Activated CD4-positive, alpha-beta T cell treated with anti-CD3 and anti-CD28 coated beads, Interleukin-2, amount 10 ng/mL, durations not matched to agents 7 days and 5 days (primary cell): Measurements from ENCODE around the gene NRXN2. TPM values are rescaled to one million over a fixed set of nuclear protein-coding genes. Genes with fewer than 3 reads are reported as not detected.
"Not testable (repeated sequence)": the region's sequence is repeated elsewhere in the genome, so short reads cannot be mapped to it uniquely, and the experiment has no call there.

Experiments used
- CTCF ChIA-PET: fragments of 350-600 bp; sonication (Branson Sonifier 250); formaldehyde crosslinking; loops from one replicate; lab custom pipeline; 2021; ENCODE audit warnings: antibody characterized with exemption; lab: Charles Lee
- POLR2A ChIA-PET: fragments of 350-600 bp; sonication (Branson Sonifier 250); formaldehyde crosslinking; loops from one replicate; lab custom pipeline; 2021; ENCODE audit warnings: antibody characterized with exemption; lab: Charles Lee
- DNase-seq: peaks from one replicate; pipeline ENCODE4 v3.0.0-alpha.2; 2020
- H3K27ac Mint-ChIP-seq: one replicate; pipeline ENCODE4 v1.8.0; 2021; ENCODE audit warnings: mild to moderate bottlenecking, moderate library complexity, mixed read lengths
- H3K27me3 Mint-ChIP-seq: one replicate; pipeline ENCODE4 v1.8.0; 2021; ENCODE audit warnings: mixed read lengths
- H3K36me3 Mint-ChIP-seq: one replicate; pipeline ENCODE4 v1.8.0; 2021; ENCODE audit warnings: low read depth, mixed read lengths
- H3K4me1 Mint-ChIP-seq: one replicate; pipeline ENCODE4 v1.8.0; 2021; ENCODE audit warnings: mixed read lengths
- H3K4me3 Mint-ChIP-seq: one replicate; pipeline ENCODE4 v1.8.0; 2021; ENCODE audit warnings: mild to moderate bottlenecking, moderate library complexity, mixed read lengths
- H3K9me3 Mint-ChIP-seq: one replicate; pipeline ENCODE4 v1.8.0; 2021; ENCODE audit warnings: mixed read lengths
- total RNA-seq, 2 experiments: library from RNA; stranded (reverse); gene quantifications; one replicate each; pipeline ENCODE4 v1.2.3, GENCODE V29; 2021

Gene NRXN2
- total RNA-seq, 2 experiments from 2014 or later: 0.07 to 0.15 TPM

DNA sequence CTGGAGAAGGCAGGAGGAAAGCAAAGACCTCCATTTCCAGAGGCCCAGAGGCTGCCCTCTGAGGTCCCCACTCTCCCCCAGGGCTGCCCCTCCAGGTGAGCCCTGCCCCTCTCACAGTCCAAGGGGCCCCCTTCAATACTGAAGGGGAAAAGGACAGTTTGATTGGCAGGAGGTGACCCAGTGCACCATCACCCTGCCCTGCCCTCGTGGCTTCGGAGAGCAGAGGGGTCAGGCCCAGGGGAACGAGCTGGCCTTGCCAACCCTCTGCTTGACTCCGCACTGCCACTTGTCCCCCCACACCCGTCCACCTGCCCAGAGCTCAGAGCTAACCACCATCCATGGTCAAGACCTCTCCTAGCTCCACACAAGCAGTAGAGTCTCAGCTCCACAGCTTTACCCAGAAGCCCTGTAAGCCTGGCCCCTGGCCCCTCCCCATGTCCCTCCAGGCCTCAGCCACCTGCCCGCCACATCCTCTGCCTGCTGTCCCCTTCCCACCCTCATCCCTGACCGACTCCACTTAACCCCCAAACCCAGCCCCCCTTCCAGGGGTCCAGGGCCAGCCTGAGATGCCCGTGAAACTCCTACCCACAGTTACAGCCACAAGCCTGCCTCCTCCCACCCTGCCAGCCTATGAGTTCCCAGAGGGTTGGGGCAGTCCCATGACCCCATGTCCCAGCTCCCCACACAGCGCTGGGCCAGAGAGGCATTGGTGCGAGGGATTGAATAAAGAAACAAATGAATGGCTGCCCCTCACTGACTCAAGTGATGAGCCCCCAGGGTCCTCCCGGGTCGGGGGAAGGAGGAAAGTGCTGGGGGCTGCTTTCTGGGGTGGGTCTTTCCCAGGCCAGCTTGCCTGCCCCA lies 121.2 kb downstream of the NRXN2 start:
- H3K4me3 Mint-ChIP-seq: no peak overlapping the region
- no peaks in the 10 kb centered on the region for H3K9me3 Mint-ChIP-seq
- H3K27me3 Mint-ChIP-seq: no peaks in the 10 kb centered on the region
- ChIA-PET POLR2A (no interaction called here), CTCF (no interaction called here)
- no peak for DNase-seq
- no peak overlapping the region for H3K27ac Mint-ChIP-seq
- no peaks in the 10 kb centered on the region for H3K4me1 Mint-ChIP-seq
- H3K36me3 Mint-ChIP-seq: no peaks in the 10 kb centered on the region

- no peak overlapping the region for H3K4me3 Mint-ChIP-seq
- ChIA-PET POLR2A (no interaction called here), CTCF (no interaction called here)
- no peaks in the 10 kb centered on the region for H3K36me3 Mint-ChIP-seq
- no peak for DNase-seq
- H3K9me3 Mint-ChIP-seq: no peaks in the 10 kb centered on the region
- H3K27ac Mint-ChIP-seq: no peak overlapping the region
- no peaks in the 10 kb centered on the region for H3K27me3 Mint-ChIP-seq
- H3K4me1 Mint-ChIP-seq: no peaks in the 10 kb centered on the region
Measured at GRCh38 chr11:64600281-64600992, 122.6 kb downstream of the NRXN2 start.

- Mint-ChIP-seq H3K9me3 (no peaks in the 10 kb centered on the region), H3K4me3 (no peak overlapping the region), H3K36me3 (no peaks in the 10 kb centered on the region), H3K27ac (no peak overlapping the region), H3K27me3 (no peaks in the 10 kb centered on the region), H3K4me1 (no peaks in the 10 kb centered on the region)
- POLR2A ChIA-PET: no interaction called here
- DNase-seq: no peak
- CTCF ChIA-PET: no interaction called here
Measured at GRCh38 chr11:64599698-64600211, 123.2 kb downstream of the NRXN2 start.

- no peak overlapping the region for H3K4me3 Mint-ChIP-seq
- no peaks in the 10 kb centered on the region for H3K9me3 Mint-ChIP-seq
- DNase-seq: no peak
- H3K27me3 Mint-ChIP-seq: no peaks in the 10 kb centered on the region
- H3K27ac Mint-ChIP-seq: no peak overlapping the region
- no peaks in the 10 kb centered on the region for H3K36me3 Mint-ChIP-seq
- ChIA-PET POLR2A (no interaction called here), CTCF (no interaction called here)
- H3K4me1 Mint-ChIP-seq: no peaks in the 10 kb centered on the region
Measured at GRCh38 chr11:64598797-64599697, 124.0 kb downstream of the NRXN2 start.

GRCh38 chr11:64598106-64598796 lies 124.7 kb downstream of the NRXN2 start:
- ChIA-PET CTCF (no interaction called here), POLR2A (no interaction called here)
- Mint-ChIP-seq H3K27me3 (no peaks in the 10 kb centered on the region), H3K4me1 (no peaks in the 10 kb centered on the region), H3K27ac (no peak overlapping the region), H3K4me3 (no peak overlapping the region), H3K36me3 (no peaks in the 10 kb centered on the region), H3K9me3 (no peaks in the 10 kb centered on the region)
- no peak for DNase-seq

GRCh38 chr11:64597671-64598101 lies 125.3 kb downstream of the NRXN2 start:
- Mint-ChIP-seq H3K36me3 (no peaks in the 10 kb centered on the region), H3K9me3 (no peaks in the 10 kb centered on the region), H3K27me3 (no peaks in the 10 kb centered on the region), H3K4me1 (no peaks in the 10 kb centered on the region), H3K4me3 (no peak overlapping the region), H3K27ac (no peak overlapping the region)
- DNase-seq: no peak
- ChIA-PET CTCF (no interaction called here), POLR2A (no interaction called here)

DNA sequence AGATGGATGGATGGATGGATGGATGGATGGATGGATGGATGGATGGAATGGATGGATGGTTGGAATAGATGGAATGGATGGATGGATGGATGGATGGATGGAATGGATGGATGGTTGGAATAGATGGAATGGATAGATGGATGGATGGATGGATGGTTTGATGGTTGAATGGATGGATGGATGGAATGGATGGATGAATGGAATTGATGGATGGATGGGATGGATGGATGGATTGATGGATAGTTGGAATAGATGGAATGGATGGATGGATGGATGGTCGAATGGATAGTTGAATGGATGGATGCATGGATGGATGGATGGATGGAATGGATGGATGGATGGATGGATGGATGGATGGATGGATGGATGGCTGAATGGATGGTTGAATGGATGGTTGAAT lies 127.1 kb downstream of the NRXN2 start:
- CTCF ChIA-PET, H3K27me3 Mint-ChIP-seq, H3K36me3 Mint-ChIP-seq, H3K4me3 Mint-ChIP-seq, H3K27ac Mint-ChIP-seq, H3K9me3 Mint-ChIP-seq, DNase-seq, H3K4me1 Mint-ChIP-seq, POLR2A ChIA-PET: not testable (repeated sequence)

DNA sequence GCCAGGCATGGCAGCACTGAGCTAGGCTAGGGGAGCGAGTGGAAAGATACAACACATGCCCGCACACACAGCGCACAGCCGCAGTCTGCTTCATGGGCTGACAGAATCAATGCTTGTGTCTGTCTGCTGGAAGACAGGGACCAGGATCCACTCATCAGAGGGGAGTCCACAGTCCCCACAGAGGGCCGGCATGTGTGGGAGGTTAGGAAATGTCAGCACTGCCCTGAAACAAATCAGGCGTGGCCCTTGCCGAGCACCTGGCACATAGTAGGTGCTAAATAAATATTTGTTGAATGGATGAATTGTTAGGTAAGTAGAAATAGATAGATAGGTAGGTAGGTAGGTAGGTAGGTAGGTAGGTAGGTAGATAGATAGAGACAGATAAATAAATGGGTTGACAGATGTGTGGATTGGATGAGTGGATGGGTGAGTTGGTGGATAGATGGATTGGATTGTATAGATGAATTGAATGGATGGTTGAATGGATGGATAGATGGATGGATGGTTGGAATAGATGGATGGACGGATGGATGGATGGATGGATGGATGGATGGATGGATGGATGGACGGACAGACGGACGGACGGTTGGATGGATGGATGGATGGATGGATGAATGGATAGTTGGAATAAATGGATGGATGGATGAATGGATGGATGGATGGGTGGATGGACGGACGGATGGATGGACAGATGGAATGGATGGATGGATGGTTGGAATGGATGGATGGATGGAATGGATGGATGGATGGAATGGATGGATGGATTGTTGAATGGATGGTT lies 128.6 kb downstream of the NRXN2 start:
- Mint-ChIP-seq H3K4me3 (no peak overlapping the region), H3K36me3 (no peaks in the 10 kb centered on the region), H3K27me3 (no peaks in the 10 kb centered on the region), H3K9me3 (no peaks in the 10 kb centered on the region), H3K4me1 (no peaks in the 10 kb centered on the region), H3K27ac (no peak overlapping the region)
- ChIA-PET POLR2A (no interaction called here), CTCF (no interaction called here)
- DNase-seq: no peak

DNA sequence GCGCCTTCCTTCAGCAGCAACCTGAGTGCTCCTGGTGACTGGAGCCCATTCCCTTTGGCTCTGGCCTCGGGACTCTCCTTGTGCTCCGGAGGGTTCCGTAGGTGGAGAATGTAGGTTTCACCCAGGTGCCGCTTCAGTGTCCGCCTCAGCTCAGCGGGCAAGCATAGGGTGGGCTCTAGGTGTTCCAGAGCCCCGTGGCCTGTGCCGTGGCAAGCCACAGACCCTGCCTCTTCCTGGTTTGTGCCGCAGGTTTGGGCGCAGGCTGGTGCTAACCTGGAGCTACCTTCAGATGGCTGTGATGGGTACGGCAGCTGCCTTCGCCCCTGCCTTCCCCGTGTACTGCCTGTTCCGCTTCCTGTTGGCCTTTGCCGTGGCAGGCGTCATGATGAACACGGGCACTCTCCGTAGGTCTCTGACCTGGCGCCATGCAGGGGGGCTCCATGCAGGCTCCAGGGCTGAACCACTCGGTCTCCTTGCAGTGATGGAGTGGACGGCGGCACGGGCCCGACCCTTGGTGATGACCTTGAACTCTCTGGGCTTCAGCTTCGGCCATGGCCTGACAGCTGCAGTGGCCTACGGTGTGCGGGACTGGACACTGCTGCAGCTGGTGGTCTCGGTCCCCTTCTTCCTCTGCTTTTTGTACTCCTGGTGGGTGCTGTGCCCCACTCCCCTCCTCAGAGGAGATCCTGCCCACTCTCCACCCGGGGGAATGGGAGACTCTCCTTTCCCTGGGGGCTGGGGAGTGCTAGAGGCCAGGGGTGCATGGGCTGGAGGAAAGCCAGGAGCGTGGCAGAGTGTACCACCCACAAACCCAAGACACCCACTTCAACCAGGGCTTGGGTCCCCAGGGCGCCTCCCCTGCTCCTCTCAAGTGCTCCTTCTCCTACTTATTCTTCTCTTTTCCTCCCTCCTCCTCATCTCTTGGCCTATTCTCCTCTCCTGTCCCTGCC lies 129.6 kb downstream of the NRXN2 start:
- Mint-ChIP-seq H3K4me3 (no peak overlapping the region), H3K27me3 (no peaks in the 10 kb centered on the region), H3K36me3 (no peaks in the 10 kb centered on the region), H3K4me1 (no peaks in the 10 kb centered on the region), H3K9me3 (peaks cover 3% of the 10 kb centered on the region), H3K27ac (no peak overlapping the region)
- ChIA-PET POLR2A (no interaction called here), CTCF (interaction anchor here (1.2 kb wide), 1 partner anchor 10 kb away, joined by 4 read pairs; no protein-coding TSS in a partner anchor)
- no peak for DNase-seq

DNA sequence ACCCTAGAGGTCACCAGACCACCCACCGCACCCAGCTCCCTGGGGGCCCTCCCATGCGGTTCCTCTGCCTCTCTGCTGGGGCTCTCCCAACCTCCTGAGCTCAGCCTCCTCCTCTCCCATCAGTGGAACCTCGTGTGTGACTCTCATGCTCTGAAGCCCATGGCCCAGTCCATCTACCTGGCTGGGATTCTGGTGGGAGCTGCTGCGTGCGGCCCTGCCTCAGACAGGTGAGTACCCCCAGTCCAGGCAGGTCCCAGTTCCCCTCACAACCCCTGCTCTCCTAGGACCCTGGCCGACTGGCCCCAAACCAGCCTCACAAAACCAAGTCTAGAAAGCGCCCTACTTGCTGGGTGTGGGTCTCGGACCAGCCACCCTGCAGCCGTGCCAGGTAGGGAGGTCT lies 130.3 kb downstream of the NRXN2 start:
- no peak overlapping the region for H3K27ac Mint-ChIP-seq
- H3K4me3 Mint-ChIP-seq: no peak overlapping the region
- H3K9me3 Mint-ChIP-seq: peaks cover 7% of the 10 kb centered on the region
- no peak for DNase-seq
- ChIA-PET POLR2A (no interaction called here), CTCF (interaction anchor here (1.2 kb wide), 1 partner anchor 9 kb away, joined by 4 read pairs; no protein-coding TSS in a partner anchor)
- H3K4me1 Mint-ChIP-seq: no peaks in the 10 kb centered on the region
- H3K27me3 Mint-ChIP-seq: no peaks in the 10 kb centered on the region
- no peaks in the 10 kb centered on the region for H3K36me3 Mint-ChIP-seq

DNA sequence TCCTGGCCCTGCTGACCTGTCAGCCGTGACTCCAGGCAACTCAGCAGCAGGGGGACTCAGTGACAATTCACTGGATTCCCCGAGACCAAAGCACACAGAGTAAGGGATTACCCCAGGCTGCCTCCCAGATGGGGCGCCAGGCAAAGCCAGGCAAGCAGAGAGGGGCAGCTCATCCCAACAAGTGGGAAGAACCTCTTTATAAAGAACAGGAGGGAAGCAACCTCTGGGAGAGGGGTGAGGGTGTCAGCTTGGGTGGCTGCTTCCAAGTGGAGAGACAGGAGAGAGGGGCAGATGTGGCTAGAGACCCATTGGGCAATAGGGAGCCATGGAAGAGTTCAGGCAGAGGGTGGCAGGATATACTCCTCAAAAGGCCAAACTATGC lies 130.8 kb downstream of the NRXN2 start:
- no peak overlapping the region for H3K27ac Mint-ChIP-seq
- no peaks in the 10 kb centered on the region for H3K4me1 Mint-ChIP-seq
- peaks cover 7% of the 10 kb centered on the region for H3K9me3 Mint-ChIP-seq
- H3K4me3 Mint-ChIP-seq: no peak overlapping the region
- POLR2A ChIA-PET: no interaction called here
- no peaks in the 10 kb centered on the region for H3K27me3 Mint-ChIP-seq
- DNase-seq: no peak
- no peaks in the 10 kb centered on the region for H3K36me3 Mint-ChIP-seq
- CTCF ChIA-PET: interaction anchor here (1.2 kb wide), 1 partner anchor 9 kb away, joined by 4 read pairs; no protein-coding TSS in a partner anchor
